IMR-90 (cell line): ENCODE measurements around the gene THADA.

Source experiments
- CEBPB ChIP-seq: IDR thresholded peaks from 2 replicates; pipeline ENCODE4 v1.6.1; 2012; ENCODE audit warnings: low read depth, low read length, improper control_type of control experiment
- CHD1 ChIP-seq: IDR thresholded peaks from 2 replicates; pipeline ENCODE4 v1.6.1; 2012; ENCODE audit warnings: low read depth, low read length, improper control_type of control experiment
- CTCF ChIP-seq: conservative IDR thresholded peaks from 2 replicates; pipeline ENCODE4 v1.5.1; 2012; ENCODE audit warnings: mild to moderate bottlenecking, low read depth, low read length, improper control_type of control experiment
- ELK1 ChIP-seq: fragments of 150-350 bp; IDR thresholded peaks from 2 replicates; pipeline ENCODE4 v1.6.1; 2016; ENCODE audit warnings: low read depth, mild to moderate bottlenecking, low read length, moderate library complexity, borderline replicate concordance
- MAFK ChIP-seq: IDR thresholded peaks from 2 replicates; pipeline ENCODE4 v1.6.1; 2012; ENCODE audit warnings: low read depth, low read length, improper control_type of control experiment
- MXI1 ChIP-seq: IDR thresholded peaks from 2 replicates; pipeline ENCODE4 v1.6.1; 2012; ENCODE audit warnings: low read depth, mild to moderate bottlenecking, low read length, moderate library complexity, borderline replicate concordance
- NFE2L2 ChIP-seq: fragments of 150-350 bp; IDR thresholded peaks from 2 replicates; pipeline ENCODE4 v1.6.1; 2016; ENCODE audit warnings: low read depth, mild to moderate bottlenecking, low read length
- POLR2A ChIP-seq: IDR thresholded peaks from 2 replicates; pipeline ENCODE4 v1.6.1; 2012; ENCODE audit warnings: mild to moderate bottlenecking, low read depth, low read length
- RAD21 ChIP-seq: IDR thresholded peaks from 2 replicates; pipeline ENCODE4 v1.6.1; 2012; ENCODE audit warnings: low read length, improper control_type of control experiment
- RCOR1 ChIP-seq: IDR thresholded peaks from 2 replicates; pipeline ENCODE4 v1.6.1; 2012; ENCODE audit warnings: mild to moderate bottlenecking, low read length, improper control_type of control experiment; ENCODE audit not compliant: insufficient replicate concordance
- RFX5 ChIP-seq: IDR thresholded peaks from 2 replicates; pipeline ENCODE4 v1.8.0; 2012; ENCODE audit warnings: low read depth, mild to moderate bottlenecking, low read length, moderate library complexity
- SMC3 ChIP-seq: fragments of 150-350 bp; IDR thresholded peaks from 2 replicates; pipeline ENCODE4 v1.6.1; 2016; ENCODE audit warnings: low read depth, mild to moderate bottlenecking, antibody characterized with exemption, low read length, moderate library complexity
- TF ChIP-seq, protein P1 (sequence below): fragments of 150-350 bp; IDR thresholded peaks from 2 replicates; pipeline ENCODE4 v1.6.1; 2017; ENCODE audit warnings: mild to moderate bottlenecking, antibody characterized with exemption, low read length, low read depth

GRCh38 chr2:43239981-43240765 is 355.7 kb downstream of the THADA start:
- TF ChIP-seq POLR2A, result no peak
- 0 out of 2 replicates have a peak, but pooled peaks have one; percentile 6 for TF ChIP-seq CTCF
- TF ChIP-seq, protein P1, sequence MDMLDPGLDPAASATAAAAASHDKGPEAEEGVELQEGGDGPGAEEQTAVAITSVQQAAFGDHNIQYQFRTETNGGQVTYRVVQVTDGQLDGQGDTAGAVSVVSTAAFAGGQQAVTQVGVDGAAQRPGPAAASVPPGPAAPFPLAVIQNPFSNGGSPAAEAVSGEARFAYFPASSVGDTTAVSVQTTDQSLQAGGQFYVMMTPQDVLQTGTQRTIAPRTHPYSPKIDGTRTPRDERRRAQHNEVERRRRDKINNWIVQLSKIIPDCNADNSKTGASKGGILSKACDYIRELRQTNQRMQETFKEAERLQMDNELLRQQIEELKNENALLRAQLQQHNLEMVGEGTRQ, result no peak
- TF ChIP-seq RCOR1, result no peak
- no peak for TF ChIP-seq SMC3
- no peak for TF ChIP-seq NFE2L2
- no peak for TF ChIP-seq MAFK
- TF ChIP-seq CEBPB, result no peak
- TF ChIP-seq RFX5, result no peak
- no peak for TF ChIP-seq RAD21
- TF ChIP-seq CHD1, result no peak
- TF ChIP-seq ELK1, result no peak
- no peak for TF ChIP-seq MXI1
